Left lung (tissue), 10 donors: ENCODE results near the gene REPS1. TPM values are rescaled to one million over a fixed set of nuclear protein-coding genes. Genes with fewer than 3 reads are reported as not detected.
"Not testable (repeated sequence)": the region's sequence is repeated elsewhere in the genome, so short reads cannot be mapped to it uniquely, and the experiment has no call there.

ENCODE experiments used
- ATAC-seq: fragments of 200-7000 bp; cut with Tn5 transposase; one replicate; pipeline ENCODE4 v1.9.1; 2020; ENCODE audit warnings: moderate library complexity
- DNase-seq, 4 donors: peaks; one replicate each; pipeline ENCODE4 v3.0.0-alpha.2; 2013 to 2020
- H3K27ac ChIP-seq, 2 donors: fragments of 200-600 bp; sonication (generic) in 1 of 2; one replicate each; pipeline versions ENCODE4 v1.5.0 to v1.8.0; 2020 to 2021
- H3K27me3 ChIP-seq, 2 donors: fragments of 200-600 bp; sonication (generic) in 1 of 2; one replicate each; pipeline versions ENCODE4 v1.5.0 to v1.8.0; 2020 to 2021
- H3K36me3 ChIP-seq, 2 donors: fragments of 200-600 bp; sonication (generic) in 1 of 2; one replicate each; pipeline versions ENCODE4 v1.5.0 to v1.8.0; 2020 to 2021
- H3K4me1 ChIP-seq, 2 donors: fragments of 200-600 bp; one replicate each; pipeline ENCODE4 v1.8.0; 2021
- H3K4me3 ChIP-seq, 2 donors: fragments of 200-600 bp; sonication (generic) in 1 of 2; one replicate each; pipeline versions ENCODE4 v1.5.0 to v1.8.0; 2020 to 2021; ENCODE audit warnings: mild to moderate bottlenecking in 1 of 2
- H3K9me3 ChIP-seq, 2 donors: fragments of 200-600 bp; sonication (generic) in 1 of 2; one replicate each; pipeline versions ENCODE4 v1.5.0 to v1.8.0; 2020 to 2021
- intact Hi-C, 2 donors: fragments of 100-400 bp; cut with DNase I; formaldehyde crosslinking; loops; one replicate each; pipeline versions ENCODE4 v1.11.2 to v1.14.2; 2022
- polyA plus RNA-seq, 6 donors: library from polyadenylated mRNA; unstranded; fragments of 120-200 nt; gene quantifications; one replicate each; pipeline ENCODE4 v1.2.1, GENCODE V29; 2013; ENCODE audit not compliant: insufficient read length in 6 of 6
- total RNA-seq, 2 donors: library from RNA; stranded (reverse); fragmentation: NEBNext Ultra II Directional; extraction: Animal tissue kit (Norgen Biotek cat#: 25700); gene quantifications; one replicate each; pipeline ENCODE4 v1.2.1, GENCODE V29; 2021
- TF ChIP-seq, protein P1 (sequence below), 2 donors: fragments of 200-600 bp; sonication (generic) in 1 of 2; IDR thresholded peaks; one replicate each; pipeline versions ENCODE4 v1.5.0 to v1.8.0; 2021; ENCODE audit warnings: antibody characterized with exemption in 2 of 2
- donor health status: DM: no; HTN: yes; CAD: no.
- donor health status: DM: no; HTN: no; CAD: no.

The REPS1 gene
- total and polyA plus RNA-seq, 8 donors, result 29.3 to 83.9 (median 63.6) TPM

DNA sequence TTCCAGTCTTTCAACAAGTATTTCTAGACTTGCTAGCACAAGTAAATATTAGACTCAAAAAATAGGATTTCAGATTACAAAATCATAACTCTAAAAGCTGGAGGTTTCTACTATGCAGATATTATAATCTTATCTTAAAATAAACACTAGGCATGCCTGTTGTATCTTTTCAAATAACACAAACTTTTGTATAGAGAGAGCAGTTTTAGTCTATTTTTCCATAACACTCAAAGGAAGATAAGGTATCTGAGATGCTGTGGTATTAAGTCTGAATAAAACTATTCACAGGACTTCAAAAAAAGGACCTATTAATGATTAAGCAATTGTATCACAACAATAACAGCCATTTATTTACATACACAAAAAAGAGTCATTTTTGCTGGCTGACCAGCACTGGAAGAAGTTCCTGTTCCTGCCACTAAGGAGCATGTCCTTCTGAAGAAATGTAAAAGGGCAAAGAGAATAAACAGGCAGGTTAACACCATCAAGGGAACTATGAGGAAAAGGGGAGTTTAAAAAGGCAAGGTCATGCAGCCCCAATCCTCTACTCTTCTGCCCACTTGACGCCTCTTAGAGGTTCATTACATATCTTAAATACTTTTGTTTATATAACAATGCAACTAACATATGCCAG lies 39.4 kb downstream of the REPS1 start:
- Histone ChIP-seq H3K27me3 (no peaks in the 10 kb centered on the region), H3K9me3 (no peaks in the 10 kb centered on the region), H3K27ac (no peak overlapping the region), H3K36me3 (peaks cover 0 to 16% of the 10 kb centered on the region in 2 donors), H3K4me1 (peaks cover 0 to 24% of the 10 kb centered on the region in 2 donors), H3K4me3 (no peak overlapping the region)
- intact Hi-C loops, result no loop called here
- TF ChIP-seq, protein P1, sequence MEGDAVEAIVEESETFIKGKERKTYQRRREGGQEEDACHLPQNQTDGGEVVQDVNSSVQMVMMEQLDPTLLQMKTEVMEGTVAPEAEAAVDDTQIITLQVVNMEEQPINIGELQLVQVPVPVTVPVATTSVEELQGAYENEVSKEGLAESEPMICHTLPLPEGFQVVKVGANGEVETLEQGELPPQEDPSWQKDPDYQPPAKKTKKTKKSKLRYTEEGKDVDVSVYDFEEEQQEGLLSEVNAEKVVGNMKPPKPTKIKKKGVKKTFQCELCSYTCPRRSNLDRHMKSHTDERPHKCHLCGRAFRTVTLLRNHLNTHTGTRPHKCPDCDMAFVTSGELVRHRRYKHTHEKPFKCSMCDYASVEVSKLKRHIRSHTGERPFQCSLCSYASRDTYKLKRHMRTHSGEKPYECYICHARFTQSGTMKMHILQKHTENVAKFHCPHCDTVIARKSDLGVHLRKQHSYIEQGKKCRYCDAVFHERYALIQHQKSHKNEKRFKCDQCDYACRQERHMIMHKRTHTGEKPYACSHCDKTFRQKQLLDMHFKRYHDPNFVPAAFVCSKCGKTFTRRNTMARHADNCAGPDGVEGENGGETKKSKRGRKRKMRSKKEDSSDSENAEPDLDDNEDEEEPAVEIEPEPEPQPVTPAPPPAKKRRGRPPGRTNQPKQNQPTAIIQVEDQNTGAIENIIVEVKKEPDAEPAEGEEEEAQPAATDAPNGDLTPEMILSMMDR (IDR thresholded peaks at IDR 0.05), result no peak
- DNase-seq (no peak), ATAC-seq (no peak)

DNA sequence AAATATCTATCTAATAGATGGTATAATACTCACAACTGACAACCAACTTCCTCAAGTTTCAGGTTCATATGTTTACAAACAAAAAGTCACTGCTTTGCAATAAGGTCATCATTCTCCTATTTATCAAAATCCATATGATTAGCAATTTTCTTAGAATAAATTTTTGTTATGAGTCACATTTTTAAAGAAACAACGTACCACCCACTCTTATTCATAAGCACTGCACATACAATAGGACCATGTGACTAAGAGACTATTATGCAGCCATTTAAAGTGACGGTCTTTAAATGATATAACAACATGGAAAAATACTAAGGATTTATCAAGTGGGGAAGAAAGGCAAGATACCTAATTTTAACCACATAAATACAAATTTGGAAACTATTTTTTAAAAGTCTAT lies 40.0 kb downstream of the REPS1 start:
- TF ChIP-seq, protein P1 (IDR thresholded peaks at IDR 0.05), result no peak
- peaks cover 0 to 17% of the 10 kb centered on the region in 2 donors for H3K4me1 ChIP-seq
- intact Hi-C loops, result no loop called here

DNA sequence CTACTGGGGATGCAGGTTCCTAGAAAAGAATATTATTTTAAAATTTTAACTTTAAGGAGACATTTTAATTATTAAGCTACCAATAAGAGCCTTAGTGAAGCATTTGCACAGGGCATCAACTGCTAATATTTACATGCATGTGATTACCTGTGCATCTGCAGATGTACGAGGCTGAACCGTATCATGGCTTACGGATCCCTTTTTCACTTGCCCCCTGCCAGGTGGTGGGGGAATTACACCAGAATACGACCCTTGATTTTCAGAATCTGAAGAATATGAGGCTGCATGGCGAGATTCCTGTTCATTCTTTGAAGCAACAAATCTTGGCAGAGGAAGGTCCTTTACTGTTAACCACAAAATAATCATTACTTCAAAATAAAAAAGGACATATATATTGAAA lies 42.7 kb downstream of the REPS1 start:
- Histone ChIP-seq H3K9me3 (no peaks in the 10 kb centered on the region), H3K36me3 (peaks cover 0 to 47% of the 10 kb centered on the region in 2 donors), H3K4me3 (no peak overlapping the region), H3K4me1 (peaks cover 0 to 14% of the 10 kb centered on the region in 2 donors), H3K27me3 (no peaks in the 10 kb centered on the region), H3K27ac (no peak overlapping the region)
- DNase-seq (no peak), ATAC-seq (no peak)
- TF ChIP-seq, protein P1 (IDR thresholded peaks at IDR 0.05), result no peak
- intact Hi-C loops, result no loop called here

More for the DNA sequence above, 40.0 kb downstream of the REPS1 start:
- Histone ChIP-seq H3K9me3 (no peaks in the 10 kb centered on the region), H3K27ac (no peak overlapping the region), H3K27me3 (no peaks in the 10 kb centered on the region), H3K36me3 (peaks cover 0 to 21% of the 10 kb centered on the region in 2 donors), H3K4me3 (no peak overlapping the region)
- DNase-seq, result no peak
- no peak for ATAC-seq

DNA sequence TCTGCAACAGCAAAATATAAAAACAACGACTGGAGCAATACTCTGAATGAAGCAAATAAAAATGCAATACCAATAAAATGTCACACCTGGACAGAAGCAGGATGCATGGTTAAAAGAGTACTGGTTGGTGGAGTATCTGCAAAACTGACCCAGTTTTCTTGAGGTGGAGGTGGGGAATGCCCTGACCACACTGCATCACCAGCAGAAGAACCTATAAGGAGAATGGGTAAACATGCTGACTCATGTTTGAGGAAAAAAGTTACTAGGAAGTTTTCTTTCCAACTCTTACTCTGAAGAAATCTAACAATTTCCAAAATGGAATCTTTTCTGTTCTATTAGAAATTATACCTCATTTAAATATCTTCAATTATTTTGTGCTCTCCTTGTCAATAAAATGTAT lies 43.6 kb downstream of the REPS1 start:
- no peak overlapping the region for H3K27ac ChIP-seq
- TF ChIP-seq, protein P1 (IDR thresholded peaks at IDR 0.05), result no peak
- intact Hi-C loops, result no loop called here
- no peaks in the 10 kb centered on the region for H3K27me3 ChIP-seq
- peaks cover 0 to 11% of the 10 kb centered on the region in 2 donors for H3K4me1 ChIP-seq
- H3K36me3 ChIP-seq, result peaks cover 0 to 48% of the 10 kb centered on the region in 2 donors
- H3K9me3 ChIP-seq, result no peaks in the 10 kb centered on the region
- DNase-seq (no peak), ATAC-seq (peak; percentile 79)
- H3K4me3 ChIP-seq, result no peak overlapping the region

DNA sequence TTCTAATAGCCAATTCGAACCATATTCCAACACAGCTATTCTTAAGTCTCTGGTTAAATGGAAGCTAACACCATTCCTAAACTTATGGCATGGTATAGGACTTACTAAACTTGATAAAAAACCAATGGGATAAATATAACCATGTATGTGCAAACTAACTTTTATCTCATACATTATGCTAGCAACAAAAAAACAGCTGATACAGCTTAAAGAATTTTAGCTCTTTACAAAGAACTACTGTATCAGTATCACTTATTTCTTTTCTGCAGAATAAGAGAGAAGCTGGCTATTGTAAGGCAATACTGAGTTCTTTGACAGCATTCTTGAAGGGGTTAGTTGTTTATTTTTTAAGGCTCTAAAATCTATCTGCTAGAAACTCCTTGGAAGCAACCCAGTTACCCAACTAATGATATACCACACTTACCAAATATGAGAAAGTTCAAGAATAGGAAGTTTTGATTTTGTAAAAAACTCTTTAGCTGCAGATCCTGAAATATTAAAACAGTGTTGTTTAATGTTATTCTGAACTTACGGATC lies 44.9 kb downstream of the REPS1 start:
- TF ChIP-seq, protein P1 (IDR thresholded peaks at IDR 0.05), result no peak
- Histone ChIP-seq H3K9me3 (no peaks in the 10 kb centered on the region), H3K36me3 (peaks cover 0 to 48% of the 10 kb centered on the region in 2 donors), H3K4me1 (peaks cover 0 to 3% of the 10 kb centered on the region in 2 donors), H3K27ac (no peak overlapping the region), H3K27me3 (no peaks in the 10 kb centered on the region), H3K4me3 (no peak overlapping the region)
- intact Hi-C loops, result no loop called here
- DNase-seq (no peak), ATAC-seq (no peak)

DNA sequence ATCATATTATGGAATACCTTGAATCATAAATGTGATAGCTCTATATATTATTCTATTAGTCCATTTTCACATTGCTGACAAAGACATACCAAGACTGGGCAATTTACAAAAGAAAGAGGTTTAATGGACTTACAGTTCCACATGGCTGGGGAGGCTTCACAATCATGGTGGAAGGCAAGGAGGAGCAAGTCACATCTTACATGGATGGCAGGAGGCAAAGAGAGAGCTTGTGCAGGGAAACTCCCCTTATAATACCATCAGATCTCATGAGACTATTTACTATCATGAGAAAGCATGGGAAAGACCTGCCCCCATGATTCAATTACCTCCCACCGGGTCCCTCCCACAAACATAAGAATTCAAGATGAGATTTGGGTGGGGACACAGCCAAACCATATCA lies 51.2 kb downstream of the REPS1 start:
- H3K9me3 ChIP-seq, DNase-seq, H3K4me1 ChIP-seq, H3K4me3 ChIP-seq, intact Hi-C loops, H3K27me3 ChIP-seq, ATAC-seq, H3K27ac ChIP-seq: not testable (repeated sequence)
- peaks cover 0 to 28% of the 10 kb centered on the region in 2 donors for H3K36me3 ChIP-seq
